HG03135 (cell line): ENCODE results near the gene ECSCR.
"Not testable (repeated sequence)": the region's sequence is repeated elsewhere in the genome, so short reads cannot be mapped to it uniquely, and the experiment has no call there.

ENCODE experiments used
- ATAC-seq: cut with Tn5 transposase; IDR thresholded peaks from one replicate; pipeline ENCODE4 v1.9.1; 2021; ENCODE audit warnings: mild to moderate bottlenecking, moderate library complexity; ENCODE audit not compliant: unreplicated experiment

Gene ECSCR

GRCh38 chr5:139414581-139415130 is 47.9 kb downstream of the ECSCR start:
- ATAC-seq, result no peak

- ATAC-seq, result no peak
Measured at GRCh38 chr5:139413963-139414362, 48.6 kb downstream of the ECSCR start.

- no peak for ATAC-seq
Measured at GRCh38 chr5:139413153-139413552, 49.4 kb downstream of the ECSCR start.

- ATAC-seq, result no peak
Measured at GRCh38 chr5:139410993-139411828, 51.3 kb downstream of the ECSCR start.

GRCh38 chr5:139410121-139410992 is 52.2 kb downstream of the ECSCR start:
- ATAC-seq, result no peak

GRCh38 chr5:139409116-139409515 is 53.4 kb downstream of the ECSCR start:
- ATAC-seq, result not testable (repeated sequence)

GRCh38 chr5:139408191-139408590 is 54.4 kb downstream of the ECSCR start:
- ATAC-seq, result no peak

- no peak for ATAC-seq
Measured at GRCh38 chr5:139407517-139407916, 55.0 kb downstream of the ECSCR start.

GRCh38 chr5:139406963-139407362 is 55.6 kb downstream of the ECSCR start:
- ATAC-seq, result no peak

GRCh38 chr5:139404484-139404840 is 58.1 kb downstream of the ECSCR start:
- ATAC-seq, result no peak

GRCh38 chr5:139403787-139404483 is 58.6 kb downstream of the ECSCR start, which contains the start of gene SPATA24:
SPATA24 (minus strand) TSS chr5:139404089; CDS start chr5:139404060, 29 bp downstream.
- ATAC-seq, result peak; percentile 81

GRCh38 chr5:139403418-139403786 is 59.1 kb downstream of the ECSCR start:
- no peak for ATAC-seq

- no peak for ATAC-seq
Measured at GRCh38 chr5:139402561-139403158, 59.9 kb downstream of the ECSCR start.

GRCh38 chr5:139401546-139401945 is 61.0 kb downstream of the ECSCR start:
- ATAC-seq, result no peak

GRCh38 chr5:139399501-139400121 is 62.9 kb downstream of the ECSCR start:
- ATAC-seq, result no peak
